ENCODE data around the gene SLC25A36.

- TF ChIP-seq, protein P1, sequence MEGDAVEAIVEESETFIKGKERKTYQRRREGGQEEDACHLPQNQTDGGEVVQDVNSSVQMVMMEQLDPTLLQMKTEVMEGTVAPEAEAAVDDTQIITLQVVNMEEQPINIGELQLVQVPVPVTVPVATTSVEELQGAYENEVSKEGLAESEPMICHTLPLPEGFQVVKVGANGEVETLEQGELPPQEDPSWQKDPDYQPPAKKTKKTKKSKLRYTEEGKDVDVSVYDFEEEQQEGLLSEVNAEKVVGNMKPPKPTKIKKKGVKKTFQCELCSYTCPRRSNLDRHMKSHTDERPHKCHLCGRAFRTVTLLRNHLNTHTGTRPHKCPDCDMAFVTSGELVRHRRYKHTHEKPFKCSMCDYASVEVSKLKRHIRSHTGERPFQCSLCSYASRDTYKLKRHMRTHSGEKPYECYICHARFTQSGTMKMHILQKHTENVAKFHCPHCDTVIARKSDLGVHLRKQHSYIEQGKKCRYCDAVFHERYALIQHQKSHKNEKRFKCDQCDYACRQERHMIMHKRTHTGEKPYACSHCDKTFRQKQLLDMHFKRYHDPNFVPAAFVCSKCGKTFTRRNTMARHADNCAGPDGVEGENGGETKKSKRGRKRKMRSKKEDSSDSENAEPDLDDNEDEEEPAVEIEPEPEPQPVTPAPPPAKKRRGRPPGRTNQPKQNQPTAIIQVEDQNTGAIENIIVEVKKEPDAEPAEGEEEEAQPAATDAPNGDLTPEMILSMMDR (IDR thresholded peaks at IDR 0.05; ENCODE audit: insufficient read depth, low read length), result no peak
- no peak for TF ChIP-seq REST (IDR thresholded peaks at IDR 0.05; ENCODE audit: insufficient replicate concordance, low read depth)
- no peak for TF ChIP-seq GABPA (IDR thresholded peaks at IDR 0.05; ENCODE audit: low read depth)
- TF ChIP-seq POLR2AphosphoS5 (IDR thresholded peaks at IDR 0.05; ENCODE audit: low read depth), result no peak
- no peak for TF ChIP-seq SPI1 (IDR thresholded peaks at IDR 0.05; ENCODE audit: borderline replicate concordance, low read depth)
Observed at GRCh38 chr3:140955645-140956044, 14.0 kb downstream of the SLC25A36 start.
